Stimulated activated CD8-positive, alpha-beta memory T cell treated with anti-CD3 and anti-CD28 coated beads, Interleukin-12 subunit alpha, Interleukin-12 subunit beta, amount 100 ng/mL, for 1 hour (primary cell): Measurements from ENCODE around the gene PNMA6F.

ENCODE experiments used
- DNase-seq: peaks from one replicate; pipeline ENCODE4 v3.0.0-alpha.2; 2020; ENCODE audit warnings: low read depth

The PNMA6F gene

DNA sequence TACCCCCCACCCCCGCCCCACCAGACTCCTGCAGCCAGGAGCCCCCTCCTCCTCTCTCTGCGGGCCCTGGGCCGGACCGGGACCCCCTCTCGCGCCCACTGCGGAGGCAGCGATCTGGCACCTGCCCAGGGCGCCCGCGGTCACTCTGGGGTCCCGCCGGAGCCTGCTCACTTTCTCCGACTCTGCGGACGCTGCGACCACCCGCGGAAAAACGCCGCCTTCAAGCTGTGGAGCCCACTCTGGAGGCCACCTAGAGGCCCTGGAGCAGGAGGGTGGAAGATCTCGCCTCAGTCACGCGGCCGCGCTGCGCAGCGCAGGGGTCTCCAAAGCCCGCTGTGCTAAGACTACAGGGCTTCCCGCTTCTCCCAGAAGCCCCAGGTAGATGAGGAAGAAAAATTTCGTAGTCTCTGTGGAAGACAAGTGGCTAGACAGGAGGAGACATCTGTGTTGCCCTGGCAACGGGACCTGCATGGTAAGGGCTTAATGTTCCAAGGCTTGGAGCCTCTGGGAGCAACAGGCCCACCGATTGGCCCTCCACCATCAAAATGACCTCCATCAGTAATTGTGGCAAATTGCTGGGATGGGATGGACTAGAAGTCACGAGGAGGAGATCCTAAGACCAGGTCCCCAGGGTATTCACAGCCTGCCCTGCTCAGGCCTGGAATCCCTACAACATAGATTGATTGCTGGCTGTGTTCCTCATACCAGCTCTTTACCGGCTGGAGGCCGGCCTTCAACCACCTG is at the start of gene PNMA6F:
PNMA6F (minus strand) TSS at position 387 of the 744 bp plus-strand sequence. CDS start 1,093 bp downstream, outside the sequence.
- no peak for DNase-seq

DNA sequence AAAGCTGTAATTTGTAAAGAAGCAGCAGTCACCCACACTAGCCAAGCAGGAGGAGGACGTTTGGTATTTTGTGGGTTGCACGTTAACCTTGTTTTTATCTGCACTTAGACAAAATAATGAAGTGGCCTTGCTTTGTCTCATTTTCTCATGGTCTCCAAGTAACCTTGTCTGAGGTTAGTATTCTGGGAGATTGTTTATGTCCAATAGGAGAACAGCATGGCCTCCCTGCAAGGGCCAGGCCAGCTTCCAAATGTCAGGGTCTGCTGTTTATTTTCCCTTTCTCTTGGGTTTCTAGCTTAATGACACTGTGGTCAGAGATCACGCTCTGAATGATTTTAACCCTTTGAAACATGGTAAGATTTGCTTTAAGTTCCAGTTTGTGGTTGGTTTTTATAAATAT is 49.7 kb upstream of the PNMA6F start:
- DNase-seq: no peak

DNA sequence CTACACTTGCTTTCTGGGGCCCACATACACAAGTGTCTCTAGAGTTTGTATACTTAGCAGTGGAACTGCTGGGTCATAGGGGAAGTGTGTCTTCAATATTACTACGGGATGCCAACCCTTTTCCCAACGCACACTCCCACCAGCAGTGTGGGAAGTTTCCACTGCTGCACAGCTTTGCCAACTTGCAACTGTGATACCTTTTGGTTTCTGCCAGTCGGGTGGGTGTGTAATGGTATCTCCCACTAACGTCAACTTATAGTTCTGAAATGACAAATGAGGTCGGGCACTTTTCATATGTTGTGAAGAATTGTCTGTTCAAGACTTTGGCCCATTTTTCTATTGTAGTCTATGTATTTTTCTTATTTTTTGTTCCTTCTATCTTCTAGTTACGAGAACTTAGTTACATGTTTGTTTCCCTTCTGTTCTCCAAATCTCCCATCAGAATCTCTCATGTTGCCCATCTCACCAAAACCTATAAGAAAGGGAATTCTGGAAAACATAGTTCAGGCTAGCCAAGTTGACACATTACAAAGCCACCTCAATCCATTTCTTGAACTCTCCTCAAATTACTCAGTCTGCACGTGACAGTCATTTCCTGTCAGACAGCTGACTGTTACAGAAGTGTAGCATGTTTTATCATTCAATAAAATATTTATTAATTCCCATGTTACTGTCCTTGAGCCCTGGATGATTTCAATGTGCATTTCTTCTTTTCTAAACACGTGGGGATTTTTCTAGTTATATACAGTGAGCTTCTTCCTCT is 48.9 kb upstream of the PNMA6F start:
- no peak for DNase-seq

DNA sequence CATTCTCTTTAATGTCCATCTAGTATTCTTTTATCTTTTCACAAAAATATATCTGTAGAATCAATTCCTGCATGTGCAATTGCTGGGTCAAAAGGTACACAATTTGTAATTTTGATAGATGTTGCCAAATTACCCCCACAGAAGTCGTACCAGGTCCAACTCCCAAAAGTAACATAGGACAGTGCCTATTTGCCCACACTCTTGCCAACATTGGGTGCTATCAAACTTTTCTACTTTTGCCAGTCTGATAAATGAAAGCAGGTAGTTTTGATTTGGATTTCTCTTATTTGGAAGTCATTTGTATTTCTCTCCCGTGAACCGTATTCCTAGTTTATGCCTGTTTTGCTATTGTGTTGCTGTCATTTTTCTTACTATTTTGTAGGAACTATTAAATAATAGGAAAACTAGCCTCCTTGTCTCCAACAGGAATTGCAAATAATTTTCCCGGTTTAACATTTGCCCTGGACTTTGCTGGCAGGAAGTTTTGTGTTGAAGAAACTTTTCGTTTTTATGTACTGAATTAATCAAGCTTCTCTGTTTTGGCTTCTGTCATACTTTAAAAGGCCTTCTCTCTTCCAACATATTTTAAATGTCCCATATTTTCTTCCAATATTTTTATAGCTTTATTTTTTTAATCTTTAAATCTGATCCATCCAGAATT is 45.4 kb upstream of the PNMA6F start:
- no peak for DNase-seq

DNA sequence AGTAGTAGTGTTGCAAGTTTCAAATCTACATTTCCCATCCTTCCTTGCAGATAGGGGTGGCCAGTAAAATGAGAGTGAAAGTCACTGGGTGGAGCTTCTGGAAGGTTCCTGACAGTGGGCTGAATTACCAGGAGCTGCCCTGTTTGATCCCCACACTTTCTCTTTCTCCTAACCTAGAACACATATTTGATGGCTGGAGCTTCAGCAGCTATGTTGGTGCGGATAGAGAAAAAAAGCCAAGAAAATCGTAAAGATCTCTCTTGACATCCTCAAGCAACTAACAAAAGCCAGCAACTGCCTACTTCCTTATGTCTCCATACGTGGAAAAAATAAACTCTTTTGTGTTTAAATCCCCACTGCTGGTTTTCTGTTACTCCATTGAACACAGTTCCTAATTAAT is 44.6 kb upstream of the PNMA6F start:
- no peak for DNase-seq

DNA sequence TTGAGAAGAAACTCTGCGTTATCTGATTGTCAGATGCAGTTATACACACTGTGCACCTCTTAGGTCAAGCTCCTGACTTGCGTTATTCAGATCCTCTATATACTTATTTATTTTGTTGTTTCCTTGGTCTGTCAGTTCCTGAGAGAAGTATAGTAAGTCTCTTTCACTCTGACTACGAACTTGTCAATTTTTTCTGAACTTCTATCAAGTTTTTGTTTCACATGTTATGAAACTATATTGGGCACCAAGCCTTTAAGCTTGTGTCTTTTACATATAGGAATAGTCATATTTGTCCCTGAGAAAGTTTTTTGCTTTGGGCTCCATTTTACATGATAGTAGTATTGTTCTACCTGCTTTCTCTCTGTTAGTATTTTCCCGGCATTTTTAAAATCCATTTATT is 44.1 kb upstream of the PNMA6F start:
- DNase-seq: no peak

DNA sequence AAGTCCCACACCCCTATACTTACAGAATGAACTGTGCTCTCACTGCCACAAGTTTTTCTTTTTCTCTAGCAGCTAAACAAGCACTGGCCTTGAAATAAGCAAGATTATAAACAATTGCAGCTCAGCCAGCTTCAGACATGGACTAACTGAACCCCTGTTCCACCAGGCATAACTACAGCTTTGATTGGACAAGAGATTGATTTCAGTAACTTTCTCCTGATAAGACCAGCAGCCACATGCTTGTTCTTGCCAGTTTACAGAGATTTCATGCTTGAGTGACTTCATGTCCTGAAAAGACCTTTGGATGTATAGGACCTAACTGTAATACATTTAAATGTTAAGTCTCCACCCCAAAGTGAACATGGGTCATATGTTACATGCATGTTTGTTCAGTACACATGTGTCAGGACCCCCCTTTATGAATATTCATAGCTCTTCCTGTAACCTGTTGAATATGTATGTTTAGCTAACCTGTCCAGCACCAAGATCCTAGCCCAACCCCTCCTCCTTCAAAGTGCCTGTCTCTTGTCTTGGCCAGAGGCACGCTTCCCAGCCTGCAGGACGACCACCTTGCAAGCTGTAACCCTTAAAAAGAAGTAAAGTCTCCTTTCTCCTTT is 40.3 kb upstream of the PNMA6F start:
- no peak for DNase-seq

DNA sequence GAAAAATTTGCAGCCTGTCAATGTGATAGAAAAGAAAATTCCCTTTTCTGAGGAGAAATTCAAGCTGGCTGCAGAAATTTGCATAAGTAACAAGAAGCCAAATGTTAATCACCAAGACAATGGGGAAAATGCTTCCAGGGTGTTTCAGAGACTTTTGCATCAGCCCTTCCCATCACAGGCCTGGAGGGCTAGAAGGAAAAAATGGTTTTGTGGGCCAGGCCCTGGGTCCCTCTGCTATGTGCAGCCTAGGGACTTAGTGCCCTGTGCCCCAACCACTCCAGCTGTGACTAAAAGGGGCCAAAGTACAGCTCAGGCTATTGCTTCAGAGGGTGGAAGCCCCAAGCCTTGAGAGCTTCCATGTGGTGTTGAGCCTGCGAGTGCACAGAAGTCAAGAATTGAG is 36.3 kb upstream of the PNMA6F start:
- no peak for DNase-seq

DNA sequence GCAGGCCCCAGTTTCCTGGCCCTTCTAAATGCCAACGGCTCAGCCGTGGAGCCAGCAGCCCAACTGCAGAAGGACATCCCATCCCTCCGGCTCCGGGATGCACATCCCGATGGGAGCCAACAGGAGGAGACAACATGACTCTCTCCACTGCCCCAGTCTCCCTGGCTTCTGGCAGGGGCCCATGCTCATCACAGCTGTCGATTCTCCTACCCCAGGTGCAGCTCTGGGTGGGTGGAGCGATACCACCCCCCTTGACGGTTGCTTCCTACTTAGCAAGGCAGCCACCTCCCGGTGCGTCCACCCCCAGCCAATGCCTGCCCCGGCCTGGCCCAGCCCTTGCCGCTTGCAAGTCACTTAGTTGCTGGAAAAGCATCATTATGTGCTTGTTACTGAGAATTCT is 31.8 kb upstream of the PNMA6F start:
- no peak for DNase-seq

DNA sequence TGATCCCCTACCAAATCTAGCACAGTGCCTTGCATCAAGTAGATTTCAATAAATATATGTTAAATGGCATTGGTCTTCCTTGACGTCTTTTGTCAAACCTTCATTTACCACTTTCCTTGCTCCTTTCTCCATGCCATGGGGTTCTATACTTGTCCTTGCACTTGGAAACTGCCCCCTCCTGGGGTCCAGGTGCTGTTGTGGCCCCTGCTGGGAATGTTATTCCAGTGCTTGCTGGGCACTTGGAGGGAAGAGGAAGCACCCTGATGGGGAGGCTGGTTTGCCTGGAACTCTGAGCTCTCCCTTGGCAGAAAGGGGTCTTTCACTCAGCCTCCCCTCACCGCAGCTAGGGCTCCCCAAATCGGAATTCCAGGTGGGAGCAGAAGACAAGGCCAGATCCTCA is 31.3 kb upstream of the PNMA6F start:
- DNase-seq: no peak

DNA sequence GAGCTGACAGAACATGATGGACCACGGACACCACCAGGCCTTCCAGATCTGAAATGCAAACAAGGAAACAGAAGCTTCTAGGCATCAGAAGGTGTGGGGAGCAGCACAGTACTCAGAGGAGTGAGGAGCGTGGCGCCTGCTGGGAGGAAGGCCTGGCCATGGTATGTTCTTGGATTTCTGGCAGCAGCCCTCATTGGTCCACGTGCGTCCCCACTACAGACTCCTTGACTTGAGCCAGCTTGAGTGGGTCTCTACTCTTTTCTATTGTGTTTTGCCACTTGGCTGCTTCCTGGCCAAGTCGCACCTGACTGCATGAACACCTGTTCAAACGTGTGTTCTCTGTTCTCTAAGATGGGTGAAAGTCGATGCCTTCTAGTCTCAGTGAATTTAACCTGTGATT is 30.4 kb upstream of the PNMA6F start:
- DNase-seq: no peak

DNA sequence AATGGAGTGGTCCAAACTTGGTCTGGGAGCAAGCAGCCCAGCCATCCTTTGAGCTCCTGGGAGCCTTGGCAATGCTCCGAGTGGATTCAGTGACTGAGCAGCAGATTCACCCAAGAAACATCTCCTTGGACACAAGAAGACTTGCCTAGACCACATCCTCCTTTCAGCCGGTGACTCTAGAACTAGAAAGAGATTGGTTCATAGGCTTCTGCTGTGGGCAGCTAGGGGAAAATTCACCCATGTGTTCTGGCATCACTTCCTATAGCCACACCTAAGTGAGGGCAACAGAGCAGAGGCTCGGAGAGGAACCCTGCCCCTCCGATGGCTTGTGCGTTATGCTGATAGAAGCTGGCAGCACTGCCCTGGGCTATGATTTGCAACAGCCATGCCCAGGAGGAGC is 28.4 kb upstream of the PNMA6F start:
- DNase-seq: no peak

DNA sequence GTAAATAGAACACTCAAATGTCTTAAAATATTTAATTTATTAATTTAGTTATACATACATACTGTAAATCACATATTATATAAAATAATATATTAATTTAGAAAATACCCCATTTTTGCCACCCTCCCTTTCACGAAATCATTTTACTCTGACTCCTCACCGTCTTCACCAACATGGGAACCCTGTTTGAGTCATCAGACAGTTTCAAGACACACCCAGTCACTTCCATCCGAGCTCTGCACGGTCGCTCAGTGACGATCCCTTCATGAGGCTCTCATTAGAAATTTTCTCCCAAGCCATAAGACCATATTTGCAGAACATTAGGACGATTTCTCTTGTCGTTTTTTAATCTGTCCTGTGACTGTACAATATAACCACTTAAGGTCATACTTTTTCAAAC is 26.9 kb upstream of the PNMA6F start:
- no peak for DNase-seq

DNA sequence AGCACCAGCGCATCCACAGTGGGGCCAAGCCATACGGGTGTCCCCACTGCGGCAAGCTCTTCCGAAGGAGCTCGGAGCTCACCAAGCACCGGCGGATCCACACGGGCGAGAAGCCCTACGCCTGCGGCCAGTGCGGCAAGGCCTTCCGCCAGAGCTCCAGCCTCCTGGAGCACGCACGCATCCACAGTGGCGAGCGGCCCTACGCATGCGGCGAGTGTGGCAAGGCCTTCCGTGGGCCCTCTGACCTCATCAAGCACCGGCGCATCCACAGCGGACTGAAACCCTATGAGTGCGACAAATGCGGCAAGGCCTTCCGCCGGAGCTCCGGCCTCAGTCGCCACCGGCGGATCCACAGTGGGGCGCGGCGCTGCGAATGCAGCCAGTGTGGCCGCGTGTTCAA is 26.0 kb upstream of the PNMA6F start:
- no peak for DNase-seq

DNA sequence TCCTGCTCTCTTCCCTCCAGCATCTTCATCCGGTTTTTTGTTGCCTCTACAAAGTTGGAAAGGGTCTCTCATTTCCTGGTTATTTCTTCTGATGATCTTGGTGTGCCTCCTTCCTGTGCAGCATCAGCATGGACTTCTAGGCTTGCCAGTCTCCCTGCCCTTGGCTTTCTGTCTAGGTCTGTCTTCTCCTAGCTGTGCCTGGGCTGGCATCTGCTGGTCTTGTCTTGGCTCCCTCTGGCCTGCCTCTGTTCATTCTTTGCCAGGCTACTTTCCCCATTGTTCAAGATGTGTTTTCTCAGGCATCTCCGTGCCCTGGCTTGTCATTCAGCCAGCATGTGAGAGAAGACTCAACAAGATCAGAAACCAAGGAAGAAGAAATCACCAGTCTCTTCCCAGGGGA is 22.1 kb upstream of the PNMA6F start:
- DNase-seq: no peak

DNA sequence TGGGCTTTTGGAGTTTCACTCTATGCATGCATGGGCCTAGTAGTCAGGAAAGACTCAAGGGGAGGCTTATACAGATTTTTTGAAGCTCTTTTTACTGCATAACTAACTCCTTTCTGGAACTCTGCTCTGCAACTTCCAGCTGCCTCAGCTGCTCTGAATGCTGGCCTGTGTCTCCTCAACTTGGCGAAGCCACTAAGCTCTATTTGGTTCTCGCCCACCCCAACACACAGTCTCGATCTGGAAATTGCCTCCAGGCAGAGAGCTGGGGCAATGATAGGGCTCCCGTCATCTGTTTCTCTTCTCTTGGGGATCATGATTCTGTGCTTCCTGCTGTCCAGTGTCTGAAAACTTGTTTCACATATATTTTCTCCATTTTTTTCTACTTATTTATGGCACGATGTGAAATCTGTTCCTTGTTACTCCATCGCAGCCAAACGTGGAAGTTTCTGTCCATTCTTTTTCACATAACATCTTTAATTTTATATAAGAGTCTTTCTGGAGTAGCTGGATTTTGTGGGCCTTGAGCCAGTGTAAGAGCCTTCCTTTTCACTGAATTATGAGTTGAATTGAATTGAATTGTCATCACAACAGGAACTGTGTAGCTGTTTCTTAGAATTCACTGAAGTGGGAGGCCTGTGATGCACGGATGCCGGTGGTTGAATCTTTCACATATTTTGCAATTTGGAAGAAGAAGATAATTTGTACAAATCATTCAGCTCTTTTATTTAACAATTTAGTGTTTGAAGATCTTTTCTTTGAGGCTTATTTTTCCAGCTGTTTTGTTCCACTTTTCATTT is 21.4 kb upstream of the PNMA6F start:
- DNase-seq: no peak

DNA sequence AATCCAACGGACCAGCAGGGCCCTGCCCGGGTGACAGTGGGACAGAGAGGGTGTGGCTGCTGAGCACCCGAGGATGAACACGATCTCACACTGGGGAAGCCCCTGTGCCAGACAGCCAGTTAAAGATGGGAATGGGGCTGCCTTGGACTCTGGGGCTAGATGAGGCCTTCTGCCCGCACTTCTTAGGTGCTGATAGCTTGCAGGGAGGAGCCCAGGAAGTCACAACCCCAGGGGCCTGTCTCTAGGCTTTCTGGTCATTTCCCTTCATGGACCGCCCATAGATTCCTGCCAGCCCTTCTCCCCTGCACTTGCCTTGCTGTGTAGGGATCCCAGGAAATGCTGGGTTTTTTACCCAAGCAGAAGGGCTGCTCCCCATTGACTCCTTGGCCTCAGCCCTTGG is 18.5 kb upstream of the PNMA6F start:
- DNase-seq: no peak

DNA sequence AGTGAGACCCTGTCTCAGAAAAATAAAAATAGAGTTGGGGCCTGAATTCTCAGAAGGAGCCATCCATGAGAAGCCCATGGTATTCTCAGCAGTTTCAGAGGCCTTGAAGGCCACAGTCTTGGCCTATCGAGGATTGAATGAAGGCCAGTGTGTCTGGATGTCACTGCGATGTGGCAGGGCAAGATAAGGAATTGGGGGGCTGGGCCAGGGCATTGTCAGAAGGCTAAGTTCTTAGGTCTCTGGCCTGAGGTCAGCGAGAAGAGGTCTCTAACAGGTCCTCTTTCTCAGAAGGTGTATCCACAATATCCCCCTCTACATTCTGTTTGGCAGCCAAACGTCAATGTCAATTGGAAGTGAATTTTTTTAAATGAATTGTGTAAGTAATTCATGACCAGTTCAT is 18.1 kb upstream of the PNMA6F start:
- DNase-seq: no peak

DNA sequence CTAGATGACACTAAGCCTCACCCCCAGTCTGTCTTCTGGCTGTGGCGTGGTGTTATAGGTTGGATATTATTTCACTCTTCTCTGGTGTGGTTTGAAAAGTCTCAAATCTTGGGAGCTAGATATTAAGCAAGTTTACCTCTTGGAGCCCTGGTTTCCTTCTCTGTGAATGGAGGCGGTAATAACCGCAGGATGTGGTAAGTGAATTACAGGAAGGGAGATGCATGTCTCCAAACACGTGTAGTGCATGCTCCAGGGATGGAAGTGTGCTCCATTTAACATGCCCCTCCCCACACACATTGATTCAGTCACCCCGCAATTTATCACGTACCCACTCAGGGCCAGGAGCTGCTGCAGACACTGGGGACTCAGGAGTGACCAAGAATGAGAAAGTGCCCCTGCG is 17.3 kb upstream of the PNMA6F start:
- DNase-seq: no peak

DNA sequence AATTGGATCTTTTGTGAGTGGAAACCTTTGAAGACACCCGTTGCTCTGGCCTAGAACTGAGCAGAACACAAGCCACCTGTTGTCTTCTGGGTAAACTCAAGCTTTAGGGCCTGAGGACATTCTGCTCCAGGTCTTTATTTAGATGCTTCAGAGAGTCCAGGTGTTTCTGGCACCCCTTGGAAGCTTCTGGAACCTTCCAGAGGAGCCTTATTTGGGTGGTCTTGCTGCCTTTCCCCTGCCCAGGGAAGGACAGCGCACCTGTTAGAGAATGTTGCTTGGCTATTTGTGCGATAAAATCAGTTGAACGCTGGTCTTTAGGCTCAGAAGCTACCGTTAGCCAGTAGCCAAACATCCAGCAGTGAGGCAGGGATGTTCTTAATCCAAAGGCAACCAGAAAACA is 15.4 kb upstream of the PNMA6F start:
- DNase-seq: no peak

DNA sequence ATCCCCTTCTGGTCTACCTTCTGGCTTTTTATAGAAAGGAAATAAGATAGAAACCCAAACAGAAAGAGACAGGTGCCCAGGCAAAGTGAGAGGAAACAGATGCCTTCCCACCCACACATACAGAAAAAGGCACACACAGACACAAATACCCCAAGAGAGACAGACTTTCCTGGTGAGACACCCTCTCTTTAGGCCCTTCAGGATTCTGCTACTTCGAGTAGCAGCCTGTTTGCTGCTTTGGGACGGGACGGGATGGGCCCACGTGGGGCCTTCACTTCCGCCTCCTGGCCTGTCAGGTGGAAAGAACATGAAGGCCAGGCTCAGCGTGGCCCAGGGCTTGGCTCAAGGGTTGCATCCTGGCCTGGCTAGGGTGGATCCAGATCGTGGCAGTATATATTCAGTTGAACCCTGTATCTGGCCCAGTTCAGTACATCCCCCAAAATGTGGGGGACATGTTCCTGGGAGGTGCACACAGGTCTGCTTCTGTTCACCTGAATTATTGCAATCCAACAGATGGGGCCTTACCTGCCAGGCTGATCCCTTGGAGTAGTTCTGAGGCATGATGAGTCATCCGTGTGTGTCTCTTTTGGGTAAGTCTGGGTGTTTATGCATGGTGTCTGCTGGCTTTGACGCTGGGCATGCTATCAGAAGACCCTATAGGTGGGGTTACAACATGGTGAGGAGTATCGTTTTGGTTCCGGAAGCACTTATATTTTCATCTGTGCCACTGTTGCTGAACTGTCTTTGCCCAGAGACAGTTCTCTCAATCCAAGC is 14.7 kb upstream of the PNMA6F start:
- DNase-seq: no peak
